HG03342 (cell line): ENCODE data around the gene EIF4EBP2.

Experiments used
- ATAC-seq: cut with Tn5 transposase; IDR thresholded peaks from one replicate; pipeline ENCODE4 v1.9.1; 2021; ENCODE audit warnings: mild to moderate bottlenecking, moderate library complexity; ENCODE audit not compliant: unreplicated experiment

EIF4EBP2 gene

DNA sequence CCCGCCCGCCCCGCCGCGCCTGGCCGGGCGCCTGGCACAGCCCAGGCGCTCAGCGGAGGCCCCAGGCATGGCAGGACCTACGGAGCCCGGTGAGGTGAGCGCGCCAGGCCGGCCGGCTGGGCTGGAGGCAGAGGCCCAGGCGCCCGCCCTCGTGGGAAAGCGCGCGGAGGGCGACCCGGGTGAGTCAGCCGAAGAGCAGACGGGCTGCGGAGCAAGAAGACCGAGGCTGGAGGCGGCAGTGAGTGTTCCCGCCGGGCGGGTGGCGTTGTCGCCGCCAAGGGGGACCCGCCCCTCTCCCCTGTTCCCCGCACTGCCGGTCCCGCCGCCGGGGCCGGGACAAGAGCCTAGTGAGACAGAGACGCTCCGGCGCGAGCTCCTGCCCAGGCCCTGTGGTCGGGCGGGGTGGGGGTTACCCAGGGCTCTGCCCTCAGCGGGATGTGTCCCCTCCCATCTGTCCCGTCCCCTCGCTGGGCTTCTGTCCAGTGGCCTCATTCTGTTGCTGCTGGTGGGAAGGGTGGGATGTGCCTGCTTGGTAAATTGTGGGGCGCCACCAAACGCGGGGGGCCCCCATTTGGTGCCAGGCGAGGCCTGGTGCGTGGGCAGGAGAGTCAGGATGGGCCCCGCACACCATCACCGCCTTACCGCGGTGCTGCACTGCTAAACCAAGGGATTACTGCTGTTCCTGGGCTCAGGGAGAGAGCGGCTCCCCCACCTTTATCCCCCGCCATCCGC is 54.5 kb downstream of the EIF4EBP2 start:
- ATAC-seq, result no peak

GRCh38 chr10:70459061-70459773 is 55.3 kb downstream of the EIF4EBP2 start:
- no peak for ATAC-seq

- no peak for ATAC-seq
Observed at GRCh38 chr10:70459774-70460490, 56.0 kb downstream of the EIF4EBP2 start.

GRCh38 chr10:70461397-70462348 is 57.7 kb downstream of the EIF4EBP2 start:
- ATAC-seq, result no peak

GRCh38 chr10:70462349-70462984 is 58.5 kb downstream of the EIF4EBP2 start:
- no peak for ATAC-seq

DNA sequence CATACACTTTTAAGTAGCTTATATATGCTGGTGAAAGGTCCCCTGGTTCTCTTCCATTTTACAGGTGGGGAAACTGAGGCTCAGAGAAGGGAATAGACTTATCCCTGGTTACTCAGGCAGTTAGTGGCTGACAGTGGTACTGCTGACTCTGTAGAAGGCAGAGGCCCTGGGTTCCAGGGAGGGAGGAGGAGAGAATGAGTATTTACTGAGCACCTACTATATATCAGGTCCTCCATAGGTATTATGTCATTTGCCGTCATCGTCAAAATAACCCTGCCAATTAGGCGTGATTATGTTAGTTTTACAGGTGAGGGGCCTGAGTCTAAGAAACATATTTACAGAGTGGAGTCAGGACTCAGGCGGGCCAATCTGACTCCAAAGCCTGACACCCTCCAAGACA is 61.3 kb downstream of the EIF4EBP2 start:
- ATAC-seq, result no peak

GRCh38 chr10:70465832-70466231 is 61.9 kb downstream of the EIF4EBP2 start:
- ATAC-seq, result no peak

DNA sequence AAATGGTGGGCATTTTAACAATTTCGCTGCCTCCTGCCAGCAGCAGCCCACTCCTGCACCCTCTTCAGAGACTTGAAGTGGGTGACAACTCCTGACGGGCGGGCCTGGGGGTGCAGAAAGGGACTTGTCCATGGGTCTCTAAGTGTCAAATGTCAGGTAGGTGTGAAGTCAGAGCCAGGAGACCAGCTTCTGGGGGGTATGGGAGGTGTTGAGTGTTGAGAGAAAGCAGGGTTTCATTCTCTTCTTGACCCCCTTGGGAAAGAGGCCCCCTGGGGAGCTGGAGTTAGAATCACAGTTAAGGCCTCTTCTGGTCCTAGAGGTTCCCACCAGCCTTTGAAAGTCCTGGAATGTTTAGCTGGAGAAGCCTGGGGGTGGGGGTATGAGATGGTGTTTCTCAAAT is 63.0 kb downstream of the EIF4EBP2 start:
- no peak for ATAC-seq

GRCh38 chr10:70472799-70473454 is 69.0 kb downstream of the EIF4EBP2 start:
- ATAC-seq, result no peak

GRCh38 chr10:70474780-70475179 is 70.8 kb downstream of the EIF4EBP2 start:
- no peak for ATAC-seq

GRCh38 chr10:70475661-70476060 is 71.7 kb downstream of the EIF4EBP2 start:
- ATAC-seq, result no peak

DNA sequence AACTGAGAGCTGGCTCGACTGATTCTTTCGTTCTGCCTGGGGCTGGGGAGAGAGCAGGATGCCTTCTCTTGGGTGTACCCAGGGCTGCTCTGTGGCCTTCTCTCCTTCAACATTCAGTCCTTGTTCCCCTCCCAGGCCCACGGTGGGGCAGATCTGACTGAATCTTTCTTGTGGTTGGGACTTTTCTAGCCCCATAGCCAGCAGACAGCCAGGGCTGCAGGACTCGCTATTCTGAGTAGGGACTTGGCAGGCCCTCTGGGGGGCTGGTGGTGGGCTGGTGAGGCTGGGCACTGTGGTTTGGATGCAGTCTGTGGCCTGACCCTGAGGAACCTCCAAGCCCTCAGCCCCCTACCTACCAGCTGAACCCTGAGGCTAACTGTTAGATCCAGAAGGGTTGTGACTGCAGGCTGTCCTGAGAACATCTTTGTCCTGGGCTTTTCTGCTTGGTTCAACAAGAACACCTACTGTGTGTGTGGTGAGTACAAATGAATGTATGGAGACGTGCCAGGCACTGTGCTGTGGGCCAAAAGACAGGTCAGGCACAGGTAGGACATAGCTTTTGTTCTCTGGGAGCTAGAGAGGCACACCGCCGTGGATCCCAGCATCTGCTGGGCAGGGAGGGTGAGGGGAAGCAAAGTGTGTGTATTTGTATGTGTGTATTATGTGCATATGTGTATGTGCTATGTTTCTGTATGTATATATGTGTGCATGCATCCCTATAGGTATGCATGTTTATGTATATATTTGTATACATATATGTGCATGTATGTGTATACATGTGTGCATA is 72.5 kb downstream of the EIF4EBP2 start:
- no peak for ATAC-seq

DNA sequence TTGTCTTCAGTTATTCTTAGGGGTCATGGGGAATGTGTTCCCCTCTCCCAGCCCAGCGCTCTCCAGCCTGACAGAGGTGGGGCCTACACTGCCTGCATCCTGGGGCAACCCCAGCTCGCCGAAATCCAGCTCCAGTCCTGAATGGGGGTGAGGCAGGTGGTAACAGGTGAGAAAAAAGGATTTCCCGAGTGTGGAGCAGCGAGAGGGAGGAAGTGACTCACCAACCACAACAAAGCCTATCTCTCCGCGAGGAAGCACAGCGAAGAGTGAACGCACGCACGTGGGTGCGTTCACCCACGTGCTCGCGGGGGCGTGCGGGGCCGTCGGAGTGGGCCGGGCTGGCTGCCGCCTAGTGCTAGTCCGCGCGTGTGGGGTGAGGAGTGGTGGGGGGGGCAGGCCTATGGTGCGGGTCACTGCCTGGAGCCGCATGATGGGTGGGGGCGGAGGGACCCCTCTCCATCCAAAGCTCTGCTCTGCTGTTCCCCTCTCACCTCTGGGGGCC is 73.8 kb downstream of the EIF4EBP2 start:
- no peak for ATAC-seq
